CD4-positive, alpha-beta T cell treated with Interleukin-6 for 4 hours (primary cell): Measurements from ENCODE around the gene INVS.
"Not testable (repeated sequence)": the region's sequence is repeated elsewhere in the genome, so short reads cannot be mapped to it uniquely, and the experiment has no call there.

ENCODE experiments used
- DNase-seq: peaks from one replicate; pipeline ENCODE4 v3.0.0-alpha.2; 2020; ENCODE audit warnings: mixed read lengths

Gene INVS

GRCh38 chr9:100281676-100282387 lies 182.8 kb downstream of the INVS start:
- no peak for DNase-seq

DNA sequence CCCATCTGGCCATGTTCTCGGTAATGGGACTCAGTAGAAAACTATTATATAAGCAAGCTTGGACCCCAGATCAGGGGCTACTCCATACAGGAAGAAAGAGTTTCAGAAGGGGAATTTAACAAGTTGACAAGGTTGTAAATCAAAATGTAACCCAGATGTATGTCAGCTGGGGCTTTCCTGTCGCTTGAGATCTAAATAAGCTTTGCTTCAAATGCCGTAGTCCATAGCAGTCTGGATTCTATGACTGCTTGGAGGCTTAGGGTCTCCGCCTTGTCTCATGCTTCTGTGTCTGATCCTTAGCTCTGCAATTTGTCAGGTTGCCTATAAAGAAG lies 183.3 kb downstream of the INVS start:
- no peak for DNase-seq

GRCh38 chr9:100284247-100284646 lies 185.2 kb downstream of the INVS start:
- DNase-seq = no peak

GRCh38 chr9:100285080-100285479 lies 186.0 kb downstream of the INVS start:
- no peak for DNase-seq

DNA sequence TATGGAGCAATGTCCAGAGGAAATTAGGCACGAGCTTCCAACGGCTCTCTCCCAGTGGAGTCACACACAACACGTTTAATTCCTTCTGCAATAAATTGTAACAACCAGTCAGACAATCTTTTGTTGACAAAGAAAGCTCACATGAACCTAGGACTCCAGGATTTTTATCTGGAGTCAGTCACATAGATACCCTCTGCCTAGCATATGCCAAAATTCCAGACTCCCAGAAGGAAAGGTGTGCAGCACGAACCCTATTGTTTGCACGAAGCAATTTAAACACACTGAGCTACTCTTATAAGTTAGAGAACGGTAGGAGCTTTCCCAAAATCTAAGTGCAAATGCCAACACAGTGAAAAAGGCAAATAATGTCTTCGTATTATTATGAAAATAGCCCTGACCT lies 186.6 kb downstream of the INVS start:
- no peak for DNase-seq

GRCh38 chr9:100286257-100286656 lies 187.2 kb downstream of the INVS start:
- no peak for DNase-seq

GRCh38 chr9:100287186-100287585 lies 188.1 kb downstream of the INVS start:
- DNase-seq = no peak

DNA sequence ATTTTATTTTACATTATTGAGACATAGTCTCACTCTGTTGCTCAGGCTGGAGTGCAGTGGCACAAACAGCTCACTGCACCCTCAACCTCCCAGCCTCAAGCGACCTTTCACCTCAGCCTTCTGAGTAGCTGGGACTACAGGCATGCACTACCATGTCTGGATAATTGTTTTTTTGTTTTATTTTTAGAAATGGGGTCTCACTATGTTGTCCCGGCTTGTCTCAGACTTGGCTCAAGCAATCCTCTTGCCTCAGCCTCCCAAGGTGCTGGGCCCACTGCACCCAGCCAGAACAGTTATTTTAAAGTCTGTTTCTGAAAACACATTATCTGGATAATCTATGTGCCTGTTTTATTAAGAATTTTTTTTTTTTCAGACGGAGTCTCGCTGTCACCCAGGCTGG lies 191.7 kb downstream of the INVS start:
- no peak for DNase-seq

GRCh38 chr9:100292414-100292813 lies 193.4 kb downstream of the INVS start:
- no peak for DNase-seq

- DNase-seq = no peak
Observed at GRCh38 chr9:100294341-100294740, 195.3 kb downstream of the INVS start.

- no peak for DNase-seq
Observed at GRCh38 chr9:100294806-100295205, 195.8 kb downstream of the INVS start.

- DNase-seq = no peak
Observed at GRCh38 chr9:100295240-100295639, 196.2 kb downstream of the INVS start.

GRCh38 chr9:100296407-100296806 lies 197.4 kb downstream of the INVS start:
- no peak for DNase-seq

DNA sequence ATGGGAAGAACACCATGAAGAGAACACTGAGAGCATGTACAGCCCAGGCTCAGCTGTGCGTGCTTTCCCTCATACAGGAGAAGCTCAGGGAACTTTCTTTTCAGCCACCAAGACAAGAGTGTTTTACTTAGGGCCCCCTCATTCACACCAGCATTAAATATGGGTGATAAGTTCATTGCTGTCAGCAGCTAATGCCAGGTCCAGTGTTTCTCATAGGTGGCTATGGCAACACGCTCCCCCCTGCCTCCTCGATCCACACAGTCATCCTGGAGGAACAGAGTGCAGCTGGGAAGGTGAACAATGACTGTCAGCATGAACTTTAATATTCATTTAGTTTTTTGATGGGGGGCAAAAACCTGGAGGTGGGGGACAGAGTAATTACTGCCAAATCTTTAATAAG lies 199.3 kb downstream of the INVS start:
- no peak for DNase-seq

GRCh38 chr9:100303747-100304146 lies 204.7 kb downstream of the INVS start:
- no peak for DNase-seq

GRCh38 chr9:100306283-100306682 lies 207.2 kb downstream of the INVS start:
- no peak for DNase-seq

DNA sequence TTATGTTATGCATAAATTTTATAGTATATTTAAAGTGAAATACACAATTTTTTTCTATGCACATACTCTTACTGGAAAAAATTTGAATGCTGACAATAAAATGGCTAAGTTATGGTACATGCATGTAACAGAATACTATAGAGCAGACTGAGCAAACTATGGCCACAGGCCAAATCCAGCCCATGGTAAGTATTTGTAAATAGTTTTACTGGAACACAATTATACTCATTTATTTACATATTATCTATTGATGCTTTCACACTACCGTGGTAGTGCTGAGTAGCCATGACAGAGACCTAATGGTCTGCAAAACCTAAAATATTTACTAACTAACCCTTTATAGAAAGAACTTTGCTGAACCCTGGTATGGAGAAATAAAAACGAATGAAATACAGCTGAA lies 208.0 kb downstream of the INVS start:
- no peak for DNase-seq

- no peak for DNase-seq
Observed at GRCh38 chr9:100308965-100309564, 210.0 kb downstream of the INVS start.

DNA sequence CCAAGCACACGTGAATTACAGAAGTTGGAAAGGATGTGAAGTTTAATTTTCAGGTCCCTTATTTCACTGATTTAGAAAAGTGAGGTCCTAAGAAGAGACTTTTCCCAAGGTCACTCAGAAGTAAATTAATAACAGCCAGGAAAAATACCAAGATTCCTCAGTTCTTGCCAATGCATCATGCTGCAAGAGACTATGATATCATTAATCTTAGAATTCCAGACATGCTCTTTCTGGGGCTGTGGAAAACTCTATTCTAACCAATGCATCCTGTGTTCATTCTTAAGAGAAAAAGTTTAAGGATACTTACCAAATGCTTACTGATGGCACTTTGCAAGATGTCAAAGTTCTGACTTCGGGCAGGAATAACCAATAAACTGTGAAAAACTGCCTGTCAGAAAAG lies 210.9 kb downstream of the INVS start:
- DNase-seq = no peak

GRCh38 chr9:100315561-100315960 lies 216.5 kb downstream of the INVS start:
- no peak for DNase-seq

- DNase-seq = no peak
Observed at GRCh38 chr9:100317706-100318105, 218.7 kb downstream of the INVS start.

GRCh38 chr9:100322954-100323536 lies 224.0 kb downstream of the INVS start:
- peak; percentile 35 for DNase-seq

DNA sequence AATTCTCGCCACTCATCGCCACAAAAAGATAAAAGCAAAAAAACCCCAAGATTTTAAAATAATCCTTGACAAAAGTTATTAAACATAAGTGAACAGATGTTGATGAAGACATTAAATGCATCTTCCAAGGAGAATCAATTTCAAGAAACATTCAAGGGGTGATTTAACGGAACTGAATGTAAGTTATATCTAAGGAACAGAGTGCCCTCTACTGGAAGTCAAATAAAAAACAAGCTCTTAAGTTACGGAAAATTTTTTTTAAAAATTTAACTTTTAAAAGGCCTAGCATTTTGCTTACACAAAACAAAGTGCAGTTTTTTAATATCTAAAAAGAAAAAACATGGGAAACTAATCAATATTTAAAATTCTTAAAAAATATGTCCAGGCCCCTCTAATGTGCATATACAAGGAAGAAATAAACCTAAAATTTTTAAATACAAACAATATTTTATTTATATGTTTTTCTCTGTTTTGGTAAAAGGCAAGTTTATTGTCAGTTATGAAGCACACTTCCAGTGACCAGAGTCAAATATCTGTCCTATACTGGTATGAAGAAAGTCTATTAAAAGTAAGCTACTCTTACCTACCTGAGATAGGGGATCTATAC lies 225.7 kb downstream of the INVS start:
- no peak for DNase-seq

DNA sequence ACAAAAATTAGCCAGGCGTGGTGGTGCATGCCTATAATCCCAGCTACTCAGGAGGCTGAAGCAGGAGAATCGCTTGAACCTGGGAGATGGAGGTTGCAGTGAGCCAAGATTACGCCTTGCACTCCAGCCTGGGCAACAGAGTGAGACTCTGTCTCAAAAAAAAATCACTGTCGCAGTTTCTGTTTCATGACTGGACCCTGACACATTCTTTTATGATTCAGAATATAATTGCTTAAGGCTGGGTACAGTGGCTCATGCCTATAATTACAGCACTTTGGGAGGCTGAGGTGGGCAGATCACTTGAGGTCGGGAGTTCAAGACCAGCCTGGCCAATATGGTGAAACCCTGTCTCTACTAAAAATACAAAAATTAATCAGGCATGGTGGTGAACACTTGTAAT lies 239.7 kb downstream of the INVS start:
- not testable (repeated sequence) for DNase-seq
